Measurements from ENCODE around the gene CRB2.

CRB2 gene

GRCh38 chr9:123377211-123377971 lies 21.4 kb downstream of the CRB2 start:
- no peak overlapping the region for H3K27ac ChIP-seq
- no peak for TF ChIP-seq CTCF (conservative IDR thresholded peaks at IDR 0.05)
- TF ChIP-seq ZFX (IDR thresholded peaks at IDR 0.05): no peak

DNA sequence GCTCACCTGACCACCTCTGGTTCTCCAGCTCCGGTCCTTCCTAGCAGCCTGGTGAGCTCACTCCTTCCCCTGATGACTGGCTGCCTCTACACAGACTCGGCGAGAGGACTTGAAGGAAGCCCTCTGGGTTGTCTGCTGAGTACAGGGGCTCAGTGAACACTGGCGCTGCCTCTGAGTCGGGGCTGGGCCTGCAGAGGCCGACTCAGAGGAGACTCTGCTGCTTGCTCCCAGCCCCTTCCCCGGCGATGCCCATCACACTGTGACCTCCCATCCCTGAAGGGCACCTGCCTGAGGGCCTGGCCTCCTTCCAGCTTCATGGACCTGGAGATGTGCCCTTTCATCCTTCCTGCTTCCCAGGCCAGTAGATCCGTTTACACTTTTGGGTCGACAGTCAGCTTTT lies 22.0 kb downstream of the CRB2 start:
- TF ChIP-seq ZFX (IDR thresholded peaks at IDR 0.05) (no peak), CTCF (conservative IDR thresholded peaks at IDR 0.05) (no peak)
- no peak overlapping the region for H3K27ac ChIP-seq

DNA sequence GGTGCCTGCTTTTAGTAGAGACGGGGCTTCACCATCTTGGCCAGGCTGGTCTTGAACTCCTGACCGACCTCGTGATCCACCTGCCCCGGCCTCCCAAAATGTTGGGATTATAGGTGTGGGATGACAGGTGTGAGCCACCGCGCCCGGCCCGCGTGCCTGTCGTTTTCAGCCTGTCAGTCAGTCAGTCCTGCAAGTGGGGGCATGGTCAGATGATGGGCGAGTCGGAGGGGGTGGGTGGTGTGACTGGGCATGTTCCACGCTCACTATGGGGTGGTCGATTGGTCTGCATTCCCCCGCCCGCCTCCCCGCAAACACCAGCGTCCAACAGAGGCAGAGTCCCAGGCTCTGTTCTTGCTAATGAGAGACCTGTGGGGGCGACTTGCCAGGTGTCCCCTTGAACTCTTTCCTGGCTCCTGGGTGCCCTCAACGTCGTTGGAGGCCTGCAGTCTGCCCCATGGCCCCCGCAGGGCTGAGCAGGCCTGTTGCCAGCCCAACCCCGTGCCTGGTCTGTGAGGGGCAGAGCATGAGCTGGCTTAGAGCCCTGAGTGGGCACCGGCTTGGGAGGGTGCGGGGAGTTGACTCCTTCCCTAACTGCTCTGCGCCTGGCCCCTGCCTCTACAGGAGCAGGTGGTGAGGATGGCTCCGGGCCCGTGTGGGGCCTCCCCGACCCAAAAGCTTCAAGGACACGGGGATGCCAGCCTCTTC lies 23.1 kb downstream of the CRB2 start:
- no peak for TF ChIP-seq CTCF (conservative IDR thresholded peaks at IDR 0.05)
- TF ChIP-seq ZFX (IDR thresholded peaks at IDR 0.05): no peak
- no peak overlapping the region for H3K27ac ChIP-seq

GRCh38 chr9:123380852-123381705 lies 25.1 kb downstream of the CRB2 start:
- no peak overlapping the region for H3K27ac ChIP-seq
- TF ChIP-seq ZFX (IDR thresholded peaks at IDR 0.05): no peak
- TF ChIP-seq CTCF (conservative IDR thresholded peaks at IDR 0.05): no peak

DNA sequence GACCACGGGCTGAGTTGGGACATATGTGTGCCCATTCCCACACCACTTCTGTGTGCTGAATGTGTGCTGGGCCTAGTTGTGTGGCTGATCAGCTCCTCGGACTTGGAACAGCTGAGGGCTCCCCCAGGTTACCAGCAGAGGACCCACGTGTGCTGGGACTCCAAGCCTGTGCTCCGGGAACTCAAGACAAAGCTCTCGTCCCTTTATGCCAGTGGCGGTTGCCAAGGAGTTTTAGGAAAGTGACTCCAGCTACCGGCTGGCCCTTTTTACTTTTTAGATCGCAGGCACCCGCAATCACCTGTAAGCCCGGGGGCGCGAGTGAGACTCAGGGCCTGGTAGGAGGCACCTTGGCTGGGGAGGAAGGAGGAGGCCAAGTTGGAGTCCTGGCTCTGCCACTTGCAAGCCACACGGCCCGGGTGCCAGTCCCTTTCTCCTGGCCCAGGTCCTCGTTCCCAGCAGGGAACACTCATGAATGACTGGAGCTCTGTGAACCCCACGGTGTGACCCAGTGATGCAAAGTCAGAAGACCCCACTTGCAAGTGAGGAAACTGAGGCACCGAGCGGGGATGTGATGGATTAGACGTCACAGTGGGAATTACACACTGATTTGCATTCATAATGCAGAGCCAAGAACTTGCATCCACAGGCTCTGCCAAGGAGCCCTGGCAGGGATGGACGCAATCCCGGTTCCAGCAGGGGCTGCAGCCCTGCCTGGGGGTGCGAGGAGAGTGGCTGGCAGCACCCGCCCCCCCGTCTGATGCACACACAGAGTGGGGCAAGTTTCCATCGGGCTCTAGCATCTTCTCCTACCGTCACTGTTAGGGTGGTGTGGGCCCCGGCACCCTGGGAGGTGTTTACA lies 26.9 kb downstream of the CRB2 start:
- no peak overlapping the region for H3K27ac ChIP-seq
- TF ChIP-seq CTCF (conservative IDR thresholded peaks at IDR 0.05): no peak
- TF ChIP-seq ZFX (IDR thresholded peaks at IDR 0.05): no peak

- TF ChIP-seq CTCF (conservative IDR thresholded peaks at IDR 0.05) (no peak), ZFX (IDR thresholded peaks at IDR 0.05) (no peak)
- no peak overlapping the region for H3K27ac ChIP-seq
Measured at GRCh38 chr9:123383512-123384170, 27.6 kb downstream of the CRB2 start.

Measured in C4-2B (cell line).